GM23338 (cell line): ENCODE data around the gene MBLAC1. TPM values are rescaled to one million over a fixed set of nuclear protein-coding genes. Genes with fewer than 3 reads are reported as not detected.

ENCODE experiments used
- ATAC-seq: fragments of 200-7000 bp; cut with Tn5 transposase; 3 replicates; pipeline ENCODE4 v1.9.1; 2020
- DNase-seq: peaks from one replicate; pipeline ENCODE4 v3.0.0-alpha.2; 2015; ENCODE audit warnings: low spot score
- H2AFZ ChIP-seq: fragments of 200-600 bp; sonication (generic); 2 replicates; pipeline ENCODE4 v1.8.0; 2016; ENCODE audit warnings: antibody characterized with exemption, mild to moderate bottlenecking, moderate library complexity
- H3F3A ChIP-seq: fragments of 200-600 bp; sonication (generic); replicated peaks from 2 replicates; pipeline ENCODE4 v1.8.0; 2017; ENCODE audit warnings: antibody characterized with exemption, mixed run types, low read depth
- H3K27ac ChIP-seq: fragments of 200-600 bp; sonication (generic); 2 replicates; pipeline ENCODE4 v1.6.1; 2016; ENCODE audit warnings: low read depth
- H3K27me3 ChIP-seq: fragments of 200-600 bp; sonication (generic); 2 replicates; pipeline ENCODE4 v1.8.0; 2016; ENCODE audit warnings: mild to moderate bottlenecking, mixed run types, moderate library complexity; ENCODE audit not compliant: insufficient read depth
- H3K36me3 ChIP-seq: fragments of 200-600 bp; sonication (generic); 2 replicates; pipeline ENCODE4 v1.8.0; 2016; ENCODE audit warnings: mild to moderate bottlenecking; ENCODE audit not compliant: insufficient read depth
- H3K4me1 ChIP-seq: fragments of 200-600 bp; sonication (generic); 2 replicates; pipeline ENCODE4 v1.8.0; 2016; ENCODE audit warnings: mild to moderate bottlenecking, moderate library complexity; ENCODE audit not compliant: insufficient read depth
- H3K4me2 ChIP-seq: fragments of 200-600 bp; sonication (generic); 2 replicates; pipeline ENCODE4 v1.7.1; 2017; ENCODE audit warnings: mixed run types
- H3K4me3 ChIP-seq: fragments of 200-600 bp; sonication (generic); 2 replicates; pipeline ENCODE4 v1.6.1; 2016; ENCODE audit warnings: mixed run types
- H3K79me2 ChIP-seq: fragments of 200-600 bp; sonication (generic); replicated peaks from 2 replicates; pipeline ENCODE4 v1.8.0; 2017; ENCODE audit warnings: mild to moderate bottlenecking; ENCODE audit not compliant: insufficient read depth
- H3K9me2 ChIP-seq: fragments of 200-600 bp; sonication (generic); 2 replicates; pipeline ENCODE4 v1.8.0; 2017; ENCODE audit not compliant: insufficient read depth
- H4K20me1 ChIP-seq: fragments of 200-600 bp; sonication (generic); replicated peaks from 2 replicates; pipeline ENCODE4 v1.8.0; 2017; ENCODE audit warnings: mild to moderate bottlenecking; ENCODE audit not compliant: insufficient read depth
- H3K27ac Mint-ChIP-seq: 2 replicates; pipeline ENCODE4 v1.8.0; 2020; ENCODE audit warnings: inconsistent platforms, mild to moderate bottlenecking, moderate library complexity, mixed read lengths
- H3K27me3 Mint-ChIP-seq: 3 replicates; pipeline ENCODE4 v1.8.0; 2022; ENCODE audit warnings: low read depth, mild to moderate bottlenecking, moderate library complexity, mixed read lengths, inconsistent platforms; ENCODE audit not compliant: insufficient read depth, poor library complexity
- H3K36me3 Mint-ChIP-seq: 3 replicates; pipeline ENCODE4 v1.8.0; 2021; ENCODE audit warnings: low read depth, mild to moderate bottlenecking, inconsistent platforms, moderate library complexity, mixed read lengths
- H3K4me1 Mint-ChIP-seq: 3 replicates; pipeline ENCODE4 v1.8.0; 2020; ENCODE audit warnings: mild to moderate bottlenecking, inconsistent platforms, mixed read lengths
- H3K4me3 Mint-ChIP-seq: 3 replicates; pipeline ENCODE4 v1.8.0; 2021; ENCODE audit warnings: moderate library complexity, mild to moderate bottlenecking, inconsistent platforms, mixed read lengths
- H3K9me3 Mint-ChIP-seq: 3 replicates; pipeline ENCODE4 v1.8.0; 2020; ENCODE audit warnings: moderate library complexity, mild to moderate bottlenecking, inconsistent platforms, mixed read lengths
- CREB1 ChIP-seq: fragments of 250-450 bp; sonication (Bioruptor Pico); IDR thresholded peaks from 2 replicates; pipeline ENCODE4 v1.5.0; 2020; ENCODE audit warnings: low read depth, mild to moderate bottlenecking, moderate library complexity
- CTCF ChIP-seq, 2 experiments: fragments of 200-600 bp in 1 of 2; sonication (generic) in 1 of 2; conservative IDR thresholded peaks; 2 replicates each; pipeline versions ENCODE4 v1.5.1 to v1.6.1; 2016 to 2017; ENCODE audit warnings: antibody characterized with exemption in 2 of 2, low read depth in 2 of 2, mild to moderate bottlenecking in 2 of 2, moderate library complexity in 1 of 2
- ETS1 ChIP-seq: IDR thresholded peaks from 2 replicates; pipeline ENCODE4 v1.6.1; 2016; ENCODE audit warnings: antibody characterized with exemption
- EZH2 ChIP-seq: fragments of 200-600 bp; sonication (generic); IDR thresholded peaks from one replicate; pipeline ENCODE4 v1.8.0; 2017; ENCODE audit warnings: antibody characterized with exemption, mild to moderate bottlenecking, low read depth; ENCODE audit not compliant: unreplicated experiment
- EZH2phosphoT487 ChIP-seq: fragments of 200-600 bp; sonication (generic); IDR thresholded peaks from one replicate; pipeline ENCODE4 v1.8.1; 2018; ENCODE audit warnings: antibody characterized with exemption; ENCODE audit not compliant: unreplicated experiment
- JUNB ChIP-seq: IDR thresholded peaks from one replicate; pipeline ENCODE4 v1.6.1; 2016; ENCODE audit warnings: antibody characterized with exemption; ENCODE audit not compliant: unreplicated experiment
- NANOG ChIP-seq: IDR thresholded peaks from 2 replicates; pipeline ENCODE4 v1.6.1; 2016; ENCODE audit warnings: antibody characterized with exemption, borderline replicate concordance
- POLR2AphosphoS5 ChIP-seq: IDR thresholded peaks from 2 replicates; pipeline ENCODE4 v1.6.1; 2016; ENCODE audit warnings: antibody characterized with exemption, low read depth
- REST ChIP-seq: IDR thresholded peaks from one replicate; pipeline ENCODE4 v1.6.1; 2018; ENCODE audit warnings: antibody characterized with exemption; ENCODE audit not compliant: unreplicated experiment
- ZNF114 ChIP-seq: fragments of 250-450 bp; sonication (Bioruptor Pico); IDR thresholded peaks from 2 replicates; pipeline ENCODE4 v1.5.0; 2020; ENCODE audit warnings: mild to moderate bottlenecking, moderate library complexity
- ZNF331 ChIP-seq: fragments of 250-450 bp; sonication (Bioruptor Pico); IDR thresholded peaks from 2 replicates; pipeline ENCODE4 v1.5.0; 2020; ENCODE audit warnings: low read depth, mild to moderate bottlenecking, moderate library complexity
- polyA plus RNA-seq: library from polyadenylated mRNA; unstranded; fragments of >200 nt; fragmentation: Nextera tagmentation; extraction: Ambion mirVana; gene quantifications from 2 replicates; pipeline ENCODE4 v1.2.1, GENCODE V29; 2016
- total RNA-seq: library from RNA; depleted of rRNA; stranded (reverse); fragments of >200 nt; shearing (Covaris generic); gene quantifications from 2 replicates; pipeline ENCODE4 v1.2.3, GENCODE V29; 2014

MBLAC1 gene
- total and polyA plus RNA-seq, 2 experiments from 2014 or later: 2.7 to 5.7 TPM

GRCh38 chr7:100101016-100101862, 25.5 kb upstream of the MBLAC1 start, which contains the start of the genes AP4M1 and MCM7 (continued):
- TF ChIP-seq REST (no peak), JUNB (no peak), CREB1 (CRISPR knock-in tag) (peak; percentile 62), POLR2AphosphoS5 (peak; percentile 80)

GRCh38 chr7:100102950-100103840, 23.6 kb upstream of the MBLAC1 start:
- Histone ChIP-seq H3K9me2 (no peaks in the 10 kb centered on the region), H3K27ac (no peak overlapping the region), H3K27me3 (no peaks in the 10 kb centered on the region), H3F3A (peaks cover 28% of the 10 kb centered on the region), H3K4me3 (peak overlapping the region; percentile 100; the same call in 1 of the 2 replicates), H2AFZ (no peak overlapping the region), H3K36me3 (peaks cover 23% of the 10 kb centered on the region), H3K4me1 (peaks cover 13% of the 10 kb centered on the region), H4K20me1 (peaks cover 16% of the 10 kb centered on the region), H3K79me2 (peaks cover 37% of the 10 kb centered on the region), H3K4me2 (no peak overlapping the region)
- no peak for DNase-seq
- Mint-ChIP-seq H3K4me3 (peak overlapping the region; percentile 95), H3K27me3 (peaks cover 58% of the 10 kb centered on the region), H3K36me3 (peaks cover 72% of the 10 kb centered on the region), H3K9me3 (no peaks in the 10 kb centered on the region), H3K27ac (peak overlapping the region; percentile 99; the same call in 1 of the 2 replicates), H3K4me1 (peaks cover 27% of the 10 kb centered on the region)
- ATAC-seq: no peak
- TF ChIP-seq REST (no peak), EZH2 (no peak), EZH2phosphoT487 (no peak), POLR2AphosphoS5 (no peak), CTCF (conservative IDR thresholded peaks at IDR 0.05; ENCODE audit: low read depth in 2 of 2) (no peak), ZNF114 (CRISPR knock-in tag) (no peak), ZNF331 (CRISPR knock-in tag) (no peak), NANOG (no peak), ETS1 (no peak)
